Peyer's patch (tissue), 4 donors: ENCODE measurements around the gene PCDHB8. TPM values are rescaled to one million over a fixed set of nuclear protein-coding genes. Genes with fewer than 3 reads are reported as not detected.
"Not testable (repeated sequence)": the region's sequence is repeated elsewhere in the genome, so short reads cannot be mapped to it uniquely, and the experiment has no call there.

ENCODE experiments used
- DNase-seq, 3 donors: peaks; one replicate each; pipeline ENCODE4 v3.0.0-alpha.2; 2017 to 2019
- H3K27ac ChIP-seq, 4 donors: fragments of 200-600 bp; sonication (generic); one replicate each; pipeline ENCODE4 v1.5.1; 2016 to 2019
- H3K27me3 ChIP-seq, 2 donors: fragments of 200-600 bp; sonication (generic); one replicate each; pipeline ENCODE4 v1.5.1; 2019
- H3K36me3 ChIP-seq, 3 donors: fragments of 200-600 bp; sonication (generic); one replicate each; pipeline ENCODE4 v1.5.1; 2016 to 2019
- H3K4me1 ChIP-seq, 4 donors: fragments of 200-600 bp; sonication (generic); one replicate each; pipeline ENCODE4 v1.5.1; 2016 to 2019
- H3K4me3 ChIP-seq, 4 donors: fragments of 200-600 bp; sonication (generic); 1 replicate in 3 of 4; 2 replicates in 1 of 4; pipeline ENCODE4 v1.5.1; 2016 to 2019; ENCODE audit warnings: mild to moderate bottlenecking in 1 of 4
- H3K9me3 ChIP-seq, 4 donors: fragments of 200-600 bp; sonication (generic); one replicate each; pipeline ENCODE4 v1.5.1; 2016 to 2019; ENCODE audit warnings: mild to moderate bottlenecking in 1 of 4
- CTCF ChIP-seq, 6 experiments: fragments of 450-650 bp in 4 of 6; fragments of 200-600 bp in 2 of 6; sonication (generic) in 1 of 6; IDR thresholded peaks; one replicate each; pipeline ENCODE4 v1.5.1; 2017 to 2019; ENCODE audit warnings: antibody characterized with exemption in 6 of 6, mild to moderate bottlenecking in 3 of 6, moderate library complexity in 1 of 6
- POLR2A ChIP-seq, 2 donors: fragments of 450-650 bp; IDR thresholded peaks; one replicate each; pipeline ENCODE4 v1.5.1; 2017; ENCODE audit warnings: antibody characterized with exemption in 2 of 2, mild to moderate bottlenecking in 2 of 2, moderate library complexity in 2 of 2
- total RNA-seq, 4 donors: library from RNA; depleted of rRNA; stranded (reverse); fragments of >200 nt; gene quantifications; one replicate each; pipeline ENCODE4 v1.1.0, GENCODE V29; 2016

The PCDHB8 gene
- total RNA-seq, 4 donors from 2014 or later, result not detected

DNA sequence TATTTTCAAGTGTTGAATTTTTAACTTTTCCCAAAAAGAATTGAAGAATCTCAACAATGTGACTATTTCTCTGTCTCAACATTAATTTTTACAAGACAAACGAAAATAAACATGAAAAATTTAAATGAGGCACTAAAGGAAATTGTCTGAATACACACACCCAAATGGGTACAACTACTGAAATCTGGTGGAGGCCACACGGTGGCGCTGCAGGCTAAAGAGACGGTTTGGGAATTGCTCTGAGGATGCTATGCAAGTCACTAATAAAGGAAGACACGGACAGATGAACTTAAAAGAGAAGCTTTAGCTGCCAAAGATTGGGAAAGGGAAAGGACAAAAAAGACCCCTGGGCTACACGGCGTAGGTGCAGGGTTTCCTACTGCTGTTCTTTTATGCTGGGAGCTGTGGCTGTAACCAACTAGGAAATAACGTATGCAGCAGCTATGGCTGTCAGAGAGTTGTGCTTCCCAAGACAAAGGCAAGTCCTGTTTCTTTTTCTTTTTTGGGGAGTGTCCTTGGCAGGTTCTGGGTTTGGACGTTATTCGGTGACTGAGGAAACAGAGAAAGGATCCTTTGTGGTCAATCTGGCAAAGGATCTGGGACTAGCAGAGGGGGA is 14.6 kb downstream of the PCDHB8 start, which contains the start of gene PCDHB10:
Gene PCDHB10 (plus strand): TSS at position 244 of the 616 bp plus-strand sequence. CDS start 200 bp downstream, at position 444.
- Histone ChIP-seq H3K27ac (no peak within 1 kb of the TSS), H3K27me3 (no peaks in the 10 kb centered on the region), H3K9me3 (peaks cover 0 to 14% (median 0%) of the 10 kb centered on the region in 4 donors), H3K4me1 (no peaks in the 10 kb centered on the region), H3K4me3 (no peak within 1 kb of the TSS), H3K36me3 (no peaks in the 10 kb centered on the region)
- TF ChIP-seq POLR2A (IDR thresholded peaks at IDR 0.05) (no peak), CTCF (IDR thresholded peaks at IDR 0.05) (peak in 2 of 6 experiments; percentile 15 to 39)
- no peak for DNase-seq

DNA sequence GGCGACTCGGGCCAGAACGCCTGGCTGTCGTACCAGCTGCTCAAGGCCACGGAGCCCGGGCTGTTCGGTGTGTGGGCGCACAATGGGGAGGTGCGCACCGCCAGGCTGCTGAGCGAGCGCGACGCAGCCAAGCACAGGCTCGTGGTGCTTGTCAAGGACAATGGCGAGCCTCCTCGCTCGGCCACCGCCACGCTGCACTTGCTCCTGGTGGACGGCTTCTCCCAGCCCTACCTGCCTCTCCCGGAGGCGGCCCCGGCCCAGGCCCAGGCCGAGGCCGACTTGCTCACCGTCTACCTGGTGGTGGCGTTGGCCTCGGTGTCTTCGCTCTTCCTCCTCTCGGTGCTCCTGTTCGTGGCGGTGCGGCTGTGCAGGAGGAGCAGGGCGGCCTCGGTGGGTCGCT is 16.7 kb downstream of the PCDHB8 start:
- not testable (repeated sequence) for H3K27ac ChIP-seq, H3K4me3 ChIP-seq, H3K4me1 ChIP-seq, DNase-seq, H3K36me3 ChIP-seq, H3K27me3 ChIP-seq
- peaks cover 0 to 34% (median 0%) of the 10 kb centered on the region in 4 donors for H3K9me3 ChIP-seq

GRCh38 chr5:141196363-141196762 is 18.8 kb downstream of the PCDHB8 start:
- H3K9me3 ChIP-seq, result peaks cover 0 to 45% (median 0%) of the 10 kb centered on the region in 4 donors
- H3K36me3 ChIP-seq, result no peaks in the 10 kb centered on the region
- H3K27me3 ChIP-seq, result no peaks in the 10 kb centered on the region
- no peak overlapping the region for H3K4me3 ChIP-seq
- TF ChIP-seq CTCF (IDR thresholded peaks at IDR 0.05) (no peak), POLR2A (IDR thresholded peaks at IDR 0.05) (no peak)
- H3K4me1 ChIP-seq, result no peaks in the 10 kb centered on the region
- no peak overlapping the region for H3K27ac ChIP-seq
- DNase-seq, result no peak

DNA sequence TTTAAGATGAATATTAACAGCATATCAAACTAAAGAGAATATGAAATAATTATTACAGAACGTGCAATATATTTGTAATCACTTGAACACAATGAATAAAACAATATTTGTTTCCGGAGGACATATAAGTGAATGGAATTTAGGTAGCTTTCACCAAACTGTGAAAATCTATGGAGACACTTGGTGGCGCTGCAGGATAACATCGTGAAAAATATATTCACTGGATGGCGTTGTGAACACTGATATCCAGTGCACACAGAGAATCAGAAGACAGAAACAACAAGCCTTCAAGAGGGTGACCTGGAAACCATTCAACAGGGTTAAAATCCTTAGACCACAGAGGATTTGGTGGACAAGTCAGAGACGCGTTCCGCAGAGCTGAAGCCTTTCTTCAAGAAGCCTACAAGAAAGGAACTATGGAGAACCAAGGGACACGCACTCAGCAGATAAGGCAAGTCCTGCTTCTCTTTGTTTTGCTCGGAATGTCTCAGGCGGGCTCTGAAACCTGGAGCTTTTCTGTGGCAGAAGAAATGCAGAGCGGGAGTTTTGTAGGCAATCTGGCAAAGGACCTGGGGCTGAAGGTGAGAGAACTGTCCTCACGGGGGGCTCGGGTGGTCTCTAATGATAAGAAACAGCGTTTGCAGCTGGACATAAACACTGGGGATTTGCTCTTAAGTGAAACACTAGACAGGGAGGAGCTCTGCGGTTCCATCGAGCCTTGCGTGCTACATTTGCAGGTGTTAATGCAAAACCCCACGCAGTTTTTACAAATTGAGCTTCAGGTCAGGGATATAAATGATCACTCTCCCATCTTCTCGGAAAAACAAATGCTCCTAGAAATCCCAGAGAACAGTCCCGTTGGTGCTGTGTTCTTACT is 22.0 kb downstream of the PCDHB8 start, which contains the start of gene PCDHB11:
Gene PCDHB11 (plus strand): TSS at position 269 of the 877 bp plus-strand sequence. CDS start 148 bp downstream, at position 417.
- Histone ChIP-seq H3K27me3 (no peaks in the 10 kb centered on the region), H3K4me3 (no peak within 1 kb of the TSS), H3K36me3 (no peaks in the 10 kb centered on the region), H3K4me1 (no peaks in the 10 kb centered on the region), H3K27ac (no peak within 1 kb of the TSS), H3K9me3 (peaks cover 0 to 44% (median 0%) of the 10 kb centered on the region in 4 donors)
- TF ChIP-seq POLR2A (IDR thresholded peaks at IDR 0.05), result no peak
- TF ChIP-seq CTCF (IDR thresholded peaks at IDR 0.05), result peak in 1 of 6 experiments; percentile 10
- no peak for DNase-seq

DNA sequence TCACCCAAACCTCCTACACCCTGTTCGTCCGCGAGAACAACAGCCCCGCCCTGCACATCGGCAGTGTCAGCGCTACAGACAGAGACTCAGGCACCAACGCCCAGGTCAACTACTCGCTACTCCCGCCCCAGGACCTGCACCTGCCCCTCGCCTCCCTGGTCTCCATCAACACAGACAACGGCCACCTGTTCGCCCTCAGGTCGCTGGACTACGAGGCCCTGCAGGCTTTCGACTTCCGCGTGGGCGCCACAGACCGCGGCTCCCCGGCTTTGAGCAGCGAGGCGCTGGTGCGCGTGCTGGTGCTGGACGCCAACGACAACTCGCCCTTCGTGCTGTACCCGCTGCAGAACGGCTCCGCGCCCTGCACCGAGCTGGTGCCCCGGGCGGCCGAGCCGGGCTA is 23.5 kb downstream of the PCDHB8 start:
- H3K36me3 ChIP-seq, H3K4me3 ChIP-seq, H3K27me3 ChIP-seq, H3K27ac ChIP-seq, DNase-seq, H3K4me1 ChIP-seq: not testable (repeated sequence)
- H3K9me3 ChIP-seq, result peaks cover 0 to 44% (median 0%) of the 10 kb centered on the region in 4 donors

GRCh38 chr5:141201646-141202045 is 24.1 kb downstream of the PCDHB8 start:
- not testable (repeated sequence) for H3K27me3 ChIP-seq, H3K27ac ChIP-seq, DNase-seq, H3K36me3 ChIP-seq, H3K4me3 ChIP-seq, H3K4me1 ChIP-seq
- peaks cover 0 to 40% (median 0%) of the 10 kb centered on the region in 4 donors for H3K9me3 ChIP-seq

DNA sequence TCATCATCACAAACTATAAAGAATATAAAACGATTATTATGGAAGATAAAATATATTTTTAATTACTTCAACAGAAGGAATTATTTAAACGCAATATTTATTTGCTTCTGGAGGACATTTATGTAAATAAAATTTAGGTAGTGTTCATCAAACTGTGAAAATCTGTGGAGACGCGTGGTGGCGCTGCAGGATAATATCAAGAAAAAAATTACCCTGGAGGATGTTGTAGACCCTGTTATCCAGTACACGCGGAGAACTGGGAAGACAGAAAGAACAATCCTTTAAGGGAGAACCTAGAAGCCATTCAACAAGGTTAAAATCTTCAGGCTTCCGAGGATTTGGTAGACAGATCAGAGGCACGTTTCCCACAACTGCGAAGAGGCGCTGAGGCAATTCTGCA is 30.9 kb downstream of the PCDHB8 start, which contains the start of gene PCDHB12:
Gene PCDHB12 (plus strand): TSS at position 242 of the 400 bp plus-strand sequence. CDS start 189 bp downstream, outside the sequence.
- peaks cover 0 to 16% (median 0%) of the 10 kb centered on the region in 4 donors for H3K9me3 ChIP-seq

DNA sequence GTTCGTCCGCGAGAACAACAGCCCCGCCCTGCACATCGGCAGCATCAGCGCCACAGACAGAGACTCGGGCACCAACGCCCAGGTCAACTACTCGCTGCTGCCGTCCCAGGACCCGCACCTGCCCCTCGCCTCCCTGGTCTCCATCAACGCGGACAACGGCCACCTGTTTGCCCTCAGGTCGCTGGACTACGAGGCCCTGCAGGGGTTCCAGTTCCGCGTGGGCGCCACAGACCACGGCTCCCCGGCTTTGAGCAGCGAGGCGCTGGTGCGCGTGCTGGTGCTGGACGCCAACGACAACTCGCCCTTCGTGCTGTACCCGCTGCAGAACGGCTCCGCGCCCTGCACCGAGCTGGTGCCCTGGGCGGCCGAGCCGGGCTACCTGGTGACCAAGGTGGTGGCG is 32.7 kb downstream of the PCDHB8 start:
- H3K4me1 ChIP-seq, H3K27ac ChIP-seq, H3K4me3 ChIP-seq, H3K27me3 ChIP-seq, DNase-seq, H3K36me3 ChIP-seq: not testable (repeated sequence)
- H3K9me3 ChIP-seq, result peaks cover 0 to 20% (median 0%) of the 10 kb centered on the region in 4 donors

More for the DNA sequence above, 30.9 kb downstream of the PCDHB8 start, which contains the start of gene PCDHB12:
- H3K4me1 ChIP-seq, result no peaks in the 10 kb centered on the region
- no peak within 1 kb of the TSS for H3K27ac ChIP-seq
- H3K4me3 ChIP-seq, result no peak within 1 kb of the TSS
- no peaks in the 10 kb centered on the region for H3K27me3 ChIP-seq
- TF ChIP-seq POLR2A (IDR thresholded peaks at IDR 0.05) (no peak), CTCF (IDR thresholded peaks at IDR 0.05) (no peak)
- no peaks in the 10 kb centered on the region for H3K36me3 ChIP-seq
- no peak for DNase-seq

DNA sequence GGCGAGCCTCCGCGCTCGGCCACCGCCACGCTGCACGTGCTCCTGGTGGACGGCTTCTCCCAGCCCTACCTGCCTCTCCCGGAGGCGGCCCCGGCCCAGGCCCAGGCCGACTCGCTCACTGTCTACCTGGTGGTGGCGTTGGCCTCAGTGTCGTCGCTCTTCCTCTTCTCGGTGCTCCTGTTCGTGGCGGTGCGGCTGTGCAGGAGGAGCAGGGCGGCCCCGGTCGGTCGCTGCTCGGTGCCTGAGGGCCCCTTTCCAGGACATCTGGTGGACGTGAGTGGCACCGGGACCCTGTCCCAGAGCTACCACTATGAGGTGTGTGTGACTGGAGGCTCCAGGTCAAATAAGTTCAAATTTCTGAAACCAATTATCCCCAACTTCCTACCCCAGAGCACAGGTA is 33.3 kb downstream of the PCDHB8 start:
- not testable (repeated sequence) for DNase-seq

More for the DNA sequence above, 33.3 kb downstream of the PCDHB8 start:
- H3K27ac ChIP-seq, H3K27me3 ChIP-seq, H3K36me3 ChIP-seq, H3K4me3 ChIP-seq, H3K4me1 ChIP-seq: not testable (repeated sequence)
- H3K9me3 ChIP-seq, result peaks cover 0 to 22% (median 0%) of the 10 kb centered on the region in 4 donors
